Effector memory CD8-positive, alpha-beta T cell (primary cell): ENCODE data around the gene MARK4.
"Not testable (repeated sequence)": the region's sequence is repeated elsewhere in the genome, so short reads cannot be mapped to it uniquely, and the experiment has no call there.

Source experiments
- ATAC-seq: fragments of 150-1000 bp; cut with Tn5 transposase; replicated peaks from 2 replicates; pipeline ENCODE4 v1.10.0; 2021; ENCODE audit warnings: mild to moderate bottlenecking, moderate library complexity
- DNase-seq, 3 experiments: peaks; one replicate each; pipeline ENCODE4 v3.0.0; 2021
- H3K27ac Mint-ChIP-seq, 2 donors: one replicate each; pipeline ENCODE4 v1.8.0; 2022; ENCODE audit warnings: mild to moderate bottlenecking in 2 of 2, mixed read lengths in 2 of 2, moderate library complexity in 2 of 2
- H3K27me3 Mint-ChIP-seq, 2 donors: one replicate each; pipeline ENCODE4 v1.8.0; 2022; ENCODE audit warnings: mixed read lengths in 2 of 2
- H3K36me3 Mint-ChIP-seq: one replicate; pipeline ENCODE4 v1.8.0; 2022; ENCODE audit warnings: mild to moderate bottlenecking, moderate library complexity, mixed read lengths; ENCODE audit not compliant: insufficient read depth
- H3K4me1 Mint-ChIP-seq, 2 donors: one replicate each; pipeline ENCODE4 v1.8.0; 2022; ENCODE audit warnings: low read depth in 2 of 2, mixed read lengths in 2 of 2
- H3K4me3 Mint-ChIP-seq, 2 donors: one replicate each; pipeline ENCODE4 v1.8.0; 2022; ENCODE audit warnings: mild to moderate bottlenecking in 2 of 2, mixed read lengths in 2 of 2, moderate library complexity in 2 of 2
- H3K9me3 Mint-ChIP-seq, 2 donors: one replicate each; pipeline ENCODE4 v1.8.0; 2022; ENCODE audit warnings: mixed read lengths in 2 of 2

The MARK4 gene

DNA sequence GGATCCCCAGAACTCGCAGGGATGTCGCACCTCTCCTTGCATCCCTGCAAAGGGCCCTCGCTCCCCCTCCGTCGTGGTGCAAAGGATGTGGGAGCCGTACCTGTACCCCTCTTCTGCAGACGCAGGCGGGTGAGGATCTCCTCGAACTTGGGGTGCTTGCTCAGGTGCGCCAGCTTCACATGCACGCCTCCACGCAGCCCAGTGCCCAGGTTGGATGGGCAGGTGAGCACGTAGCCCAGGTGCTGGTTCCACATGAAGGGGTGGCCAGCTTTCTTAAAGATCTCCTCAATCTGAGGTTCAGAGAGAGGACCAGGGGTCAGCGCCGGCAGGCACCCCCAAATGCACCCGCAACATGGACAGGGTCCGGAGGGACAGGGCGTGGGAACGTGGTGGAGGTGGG is 56.3 kb downstream of the MARK4 start:
- DNase-seq: no peak
- H3K4me1 Mint-ChIP-seq: peaks cover 5 to 10% of the 10 kb centered on the region in 2 donors
- no peak for ATAC-seq
- no peak overlapping the region for H3K4me3 Mint-ChIP-seq
- H3K9me3 Mint-ChIP-seq: no peaks in the 10 kb centered on the region
- peak overlapping the region in 1 of 2 donors; percentile 65 for H3K27ac Mint-ChIP-seq
- H3K36me3 Mint-ChIP-seq: peaks cover 5% of the 10 kb centered on the region
- H3K27me3 Mint-ChIP-seq: peaks cover 5 to 12% of the 10 kb centered on the region in 2 donors

DNA sequence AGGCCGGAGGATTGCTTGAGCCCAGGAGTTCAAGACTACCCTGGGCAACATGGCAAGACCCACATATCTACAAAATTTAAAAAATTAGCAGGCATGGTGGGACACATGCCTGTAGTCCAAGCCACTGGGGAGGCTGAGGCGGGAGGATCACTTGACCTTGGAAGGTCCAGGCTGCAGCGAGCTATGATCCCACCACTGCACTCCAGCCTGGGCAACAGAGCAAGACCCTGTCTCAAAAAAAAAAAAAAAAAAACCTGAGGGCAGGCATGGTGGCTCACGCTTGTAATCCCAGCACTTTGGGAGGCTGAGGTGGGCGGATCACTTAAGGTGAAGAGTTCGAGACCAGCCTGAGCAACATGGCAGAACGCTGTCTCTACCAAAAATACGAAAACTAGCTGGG is 58.3 kb downstream of the MARK4 start:
- not testable (repeated sequence) for DNase-seq, H3K27ac Mint-ChIP-seq, ATAC-seq, H3K4me1 Mint-ChIP-seq, H3K9me3 Mint-ChIP-seq, H3K4me3 Mint-ChIP-seq, H3K36me3 Mint-ChIP-seq
- H3K27me3 Mint-ChIP-seq: peaks cover 16 to 24% of the 10 kb centered on the region in 2 donors

DNA sequence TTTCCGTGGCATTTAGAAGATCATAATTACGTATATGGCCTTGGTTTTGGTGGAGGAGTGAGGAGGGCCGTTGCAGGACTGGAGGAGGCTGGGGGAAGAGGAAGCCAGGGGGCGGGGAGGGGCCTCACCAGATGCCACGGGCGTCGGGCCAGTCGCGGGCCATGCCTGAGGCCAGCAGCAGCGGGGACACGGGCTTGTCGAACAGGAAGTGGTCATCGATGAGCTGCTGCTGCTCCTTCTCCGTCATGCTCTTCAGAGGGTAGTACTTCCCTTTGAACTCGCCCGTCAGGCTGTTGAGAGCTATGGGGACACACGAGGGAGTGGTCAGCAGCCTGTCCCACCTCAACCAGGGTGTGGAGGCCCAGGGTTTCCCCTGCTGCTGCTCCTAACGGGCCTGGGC is 60.5 kb downstream of the MARK4 start:
- Mint-ChIP-seq H3K36me3 (no peaks in the 10 kb centered on the region), H3K4me1 (peaks cover 0 to 2% of the 10 kb centered on the region in 2 donors), H3K27me3 (peaks cover 30 to 46% of the 10 kb centered on the region in 2 donors), H3K27ac (peak overlapping the region in 1 of 2 donors; percentile 60), H3K9me3 (no peaks in the 10 kb centered on the region), H3K4me3 (no peak overlapping the region)
- DNase-seq: no peak
- ATAC-seq: no peak

DNA sequence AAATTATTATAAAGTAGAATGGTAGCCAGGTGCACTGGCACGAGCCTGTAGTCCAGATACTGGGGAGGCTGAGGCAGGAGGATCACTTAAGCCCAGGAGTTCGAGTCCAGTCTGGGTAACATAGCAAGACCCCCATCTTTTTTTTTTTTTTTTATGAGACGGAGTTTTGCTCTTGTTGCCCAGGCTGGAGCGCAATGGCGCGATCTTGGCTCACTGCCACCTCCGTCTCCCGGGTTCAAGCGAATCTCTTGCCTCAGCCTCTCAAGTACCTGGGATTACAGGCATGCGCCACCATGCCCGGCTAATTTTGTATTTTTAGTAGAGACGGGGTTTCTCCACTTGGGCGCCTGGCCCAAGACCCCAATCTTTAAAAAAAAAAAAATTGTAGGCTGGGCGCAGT is 61.2 kb downstream of the MARK4 start:
- not testable (repeated sequence) for H3K36me3 Mint-ChIP-seq, DNase-seq, H3K4me1 Mint-ChIP-seq, ATAC-seq, H3K4me3 Mint-ChIP-seq, H3K9me3 Mint-ChIP-seq
- Mint-ChIP-seq H3K27me3 (peaks cover 36 to 53% of the 10 kb centered on the region in 2 donors), H3K27ac (peak overlapping the region in 1 of 2 donors; percentile 60)

DNA sequence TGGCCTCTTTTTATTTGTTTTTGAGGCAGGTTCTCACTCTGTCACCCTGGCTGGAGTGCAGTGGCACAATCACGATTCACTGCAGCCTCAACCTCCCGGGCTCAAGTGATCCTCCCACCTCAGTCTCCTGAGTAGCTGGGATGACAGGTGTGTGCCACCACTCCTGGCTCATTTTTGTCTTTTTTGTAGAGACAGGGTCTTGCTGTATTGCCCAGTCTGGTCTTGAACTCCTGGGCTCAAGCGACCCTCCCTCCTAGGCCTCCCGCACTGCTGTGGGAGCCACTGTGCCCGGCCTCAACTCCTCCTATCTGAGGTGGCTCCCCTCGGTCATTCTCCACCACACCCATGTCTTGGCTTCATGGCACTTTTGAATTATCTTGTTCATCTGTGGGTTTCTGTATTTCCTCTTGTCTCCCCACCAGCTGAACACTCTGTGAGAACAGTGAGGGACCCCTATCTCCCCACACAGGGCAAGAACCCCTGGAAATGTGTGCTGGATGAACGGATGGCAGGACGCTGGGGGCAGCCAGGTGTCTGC is 63.7 kb downstream of the MARK4 start:
- H3K27me3 Mint-ChIP-seq: peaks cover 53 to 68% of the 10 kb centered on the region in 2 donors
- no peaks in the 10 kb centered on the region for H3K9me3 Mint-ChIP-seq

DNA sequence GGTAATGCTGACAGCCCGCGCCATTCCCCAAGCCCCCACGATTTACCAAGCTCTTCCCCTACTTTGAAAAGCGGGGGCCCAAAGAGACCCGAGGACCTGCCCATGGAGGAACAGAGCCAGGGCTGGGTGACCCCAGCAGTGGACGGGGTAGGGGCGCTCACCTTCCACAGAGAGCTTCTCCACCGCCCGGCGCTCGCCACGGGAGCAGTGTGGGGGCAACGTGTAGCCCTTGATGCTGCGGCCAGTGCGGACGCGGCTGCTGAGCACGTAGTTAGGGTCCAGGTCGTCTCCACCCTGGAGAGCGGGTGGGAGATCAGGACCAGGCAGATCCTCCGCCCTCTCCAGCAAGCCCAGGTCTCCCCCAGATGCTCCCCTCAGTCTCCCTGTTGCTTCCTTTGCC is 64.2 kb downstream of the MARK4 start:
- Mint-ChIP-seq H3K4me1 (peaks cover 0 to 2% of the 10 kb centered on the region in 2 donors), H3K27ac (no peak overlapping the region), H3K27me3 (peaks cover 53 to 68% of the 10 kb centered on the region in 2 donors), H3K36me3 (no peaks in the 10 kb centered on the region), H3K9me3 (no peaks in the 10 kb centered on the region), H3K4me3 (no peak overlapping the region)
- no peak for DNase-seq
- no peak for ATAC-seq

More for the DNA sequence above, 63.7 kb downstream of the MARK4 start:
- Mint-ChIP-seq H3K27ac (no peak overlapping the region), H3K4me1 (peaks cover 0 to 2% of the 10 kb centered on the region in 2 donors), H3K36me3 (no peaks in the 10 kb centered on the region), H3K4me3 (no peak overlapping the region)
- ATAC-seq: no peak
- DNase-seq: no peak

DNA sequence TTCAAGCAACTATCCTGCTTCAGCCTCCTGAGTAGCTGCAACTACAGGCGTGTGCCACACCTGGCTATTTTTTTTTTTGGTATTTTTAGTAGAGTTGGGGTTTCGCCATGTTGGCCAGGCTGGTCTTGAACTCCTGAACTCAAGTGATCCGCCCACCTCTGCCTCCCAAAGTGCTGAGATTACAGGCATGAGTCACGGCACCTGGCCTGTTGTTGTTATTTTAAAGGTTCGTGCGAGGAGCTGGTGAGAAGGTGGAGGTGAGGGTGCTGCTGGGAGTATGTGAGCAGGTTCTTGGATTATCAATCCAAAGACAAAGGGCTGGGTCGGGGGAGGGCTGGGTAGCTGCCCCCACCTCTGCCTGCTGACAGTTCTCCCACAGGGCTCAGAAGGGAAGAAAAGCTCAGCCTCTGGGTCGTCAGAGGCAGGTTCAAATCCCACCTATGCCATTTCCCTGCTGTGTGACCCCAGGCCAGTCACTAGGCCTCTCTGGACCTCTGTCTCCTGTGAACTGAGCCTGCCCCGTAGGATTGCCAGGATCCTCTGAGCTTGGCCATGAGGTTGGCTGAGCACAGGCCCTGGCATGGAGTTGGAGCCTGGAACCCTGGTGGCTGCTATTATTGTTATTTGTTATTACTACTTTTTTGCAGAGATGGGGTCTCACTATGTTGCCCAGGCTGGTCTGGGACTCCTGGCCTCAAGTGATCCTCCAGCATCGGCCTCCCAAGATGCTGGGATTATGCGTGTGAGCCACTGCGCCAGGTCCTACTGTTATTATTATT is 70.1 kb downstream of the MARK4 start:
- H3K27ac Mint-ChIP-seq: no peak overlapping the region
- no peak for ATAC-seq
- no peaks in the 10 kb centered on the region for H3K9me3 Mint-ChIP-seq
- H3K4me1 Mint-ChIP-seq: peaks cover 0 to 5% of the 10 kb centered on the region in 2 donors
- peaks cover 60 to 69% of the 10 kb centered on the region in 2 donors for H3K27me3 Mint-ChIP-seq
- DNase-seq: no peak
- no peaks in the 10 kb centered on the region for H3K36me3 Mint-ChIP-seq
- no peak overlapping the region for H3K4me3 Mint-ChIP-seq

DNA sequence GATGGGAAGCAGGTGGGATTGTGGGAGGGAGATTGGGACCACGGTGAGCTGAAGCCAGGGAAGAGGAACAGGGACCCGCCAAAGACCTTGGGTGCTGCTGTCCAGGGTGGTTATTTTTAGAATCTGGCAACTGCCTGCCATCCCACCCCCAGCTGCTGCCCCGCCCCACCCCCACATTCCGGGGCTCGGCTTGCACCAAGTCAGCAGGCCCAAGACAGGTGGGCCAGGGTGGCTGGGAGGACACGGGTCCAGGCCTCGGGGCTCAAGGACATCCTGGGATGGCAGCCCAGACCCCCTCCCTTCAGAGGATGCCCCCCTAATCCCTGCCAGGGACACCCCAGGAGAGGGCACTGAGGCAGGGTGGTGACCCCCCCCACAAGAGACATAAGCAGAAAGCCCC is 70.8 kb downstream of the MARK4 start:
- no peaks in the 10 kb centered on the region for H3K9me3 Mint-ChIP-seq
- ATAC-seq: no peak
- H3K27me3 Mint-ChIP-seq: peaks cover 54 to 68% of the 10 kb centered on the region in 2 donors
- no peak overlapping the region for H3K4me3 Mint-ChIP-seq
- peaks cover 3% of the 10 kb centered on the region for H3K36me3 Mint-ChIP-seq
- no peak overlapping the region for H3K27ac Mint-ChIP-seq
- peaks cover 0 to 5% of the 10 kb centered on the region in 2 donors for H3K4me1 Mint-ChIP-seq
- no peak for DNase-seq

DNA sequence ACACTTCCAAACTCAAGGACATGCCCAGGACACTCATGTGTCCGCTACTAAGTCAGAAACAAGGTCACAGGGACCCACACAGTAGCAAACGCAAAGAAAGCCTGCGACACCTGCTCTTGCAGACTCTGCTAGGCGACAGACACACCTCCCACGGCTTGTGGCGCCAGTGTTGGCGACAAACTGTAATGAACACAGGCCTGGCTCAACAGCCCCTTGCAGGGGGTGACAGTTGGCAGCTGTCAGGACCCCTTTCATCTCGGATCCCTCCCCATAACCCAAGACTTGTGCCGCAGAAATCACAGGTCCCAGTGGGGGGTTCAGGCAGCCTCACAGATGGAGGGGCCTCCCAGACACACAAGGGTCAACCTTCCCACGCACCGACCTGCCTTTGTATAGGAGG is 71.2 kb downstream of the MARK4 start:
- Mint-ChIP-seq H3K4me3 (no peak overlapping the region), H3K36me3 (peaks cover 4% of the 10 kb centered on the region)

DNA sequence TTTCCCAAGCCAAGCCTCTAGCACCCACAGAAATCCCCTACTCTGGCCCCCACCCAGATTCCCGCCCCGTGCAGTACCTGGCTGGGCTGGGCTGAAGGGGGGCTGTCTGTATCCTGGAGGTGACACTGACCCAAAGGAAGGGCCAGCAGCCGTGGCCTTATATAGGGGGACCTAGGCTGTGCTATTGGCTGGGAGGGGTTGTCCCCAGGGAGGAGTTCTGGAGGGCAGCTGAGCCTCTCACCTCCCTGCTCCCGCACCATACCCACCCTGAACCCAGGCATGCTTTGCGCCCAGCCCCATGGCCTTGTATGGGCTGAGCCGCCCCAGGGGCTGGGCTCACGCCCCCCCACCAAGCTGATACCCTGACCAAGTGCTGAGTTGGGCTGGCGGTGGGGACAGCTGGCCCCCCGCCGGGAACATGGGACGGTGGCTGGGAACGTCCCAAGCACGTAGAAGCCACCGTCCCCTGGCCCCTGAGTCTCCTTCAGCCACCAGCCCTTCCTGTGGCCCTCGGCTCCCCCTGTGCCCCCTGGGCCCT is 71.7 kb downstream of the MARK4 start, which contains the start of gene CKM:
Gene CKM, minus strand, starts transcription at position 132 of the 538 bp plus-strand sequence. CDS start 3,162 bp downstream, outside the sequence.
- Mint-ChIP-seq H3K4me1 (peaks cover 0 to 5% of the 10 kb centered on the region in 2 donors), H3K27ac (no peak within 1 kb of the TSS), H3K36me3 (peaks cover 4% of the 10 kb centered on the region), H3K27me3 (peaks cover 46 to 59% of the 10 kb centered on the region in 2 donors), H3K9me3 (no peaks in the 10 kb centered on the region), H3K4me3 (no peak within 1 kb of the TSS)
- ATAC-seq (no peak), DNase-seq (no peak)

More for the DNA sequence above, 71.2 kb downstream of the MARK4 start:
- DNase-seq (no peak), ATAC-seq (no peak)
- H3K27ac Mint-ChIP-seq: no peak overlapping the region
- H3K4me1 Mint-ChIP-seq: peaks cover 0 to 5% of the 10 kb centered on the region in 2 donors
- H3K9me3 Mint-ChIP-seq: no peaks in the 10 kb centered on the region
- H3K27me3 Mint-ChIP-seq: peaks cover 51 to 64% of the 10 kb centered on the region in 2 donors

DNA sequence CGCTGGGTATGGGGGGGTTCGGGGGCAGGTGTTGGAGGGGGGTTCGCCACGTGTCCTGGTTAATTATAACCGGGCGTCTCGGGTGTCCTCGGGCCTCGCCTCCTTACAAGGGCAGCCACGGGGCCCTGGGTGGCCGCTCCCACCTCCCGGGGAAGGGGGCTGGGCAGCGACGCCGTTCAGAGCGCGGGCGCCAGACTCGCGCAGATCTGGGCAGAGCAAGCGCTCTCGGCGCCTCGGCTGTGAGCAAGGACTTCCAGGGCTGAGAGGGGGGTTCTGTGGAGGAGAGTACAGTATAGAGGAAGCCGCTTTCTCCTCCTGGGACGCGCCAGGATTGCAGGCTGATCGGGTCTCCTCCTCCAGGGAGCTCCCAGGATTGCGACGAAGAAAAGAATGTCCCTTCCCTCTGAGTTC is 72.6 kb downstream of the MARK4 start:
- no peak for ATAC-seq
- peaks cover 37 to 50% of the 10 kb centered on the region in 2 donors for H3K27me3 Mint-ChIP-seq
- no peaks in the 10 kb centered on the region for H3K9me3 Mint-ChIP-seq
- DNase-seq: no peak
- no peak overlapping the region for H3K27ac Mint-ChIP-seq
- no peak overlapping the region for H3K4me3 Mint-ChIP-seq
- H3K4me1 Mint-ChIP-seq: peaks cover 0 to 5% of the 10 kb centered on the region in 2 donors
- peaks cover 4% of the 10 kb centered on the region for H3K36me3 Mint-ChIP-seq

DNA sequence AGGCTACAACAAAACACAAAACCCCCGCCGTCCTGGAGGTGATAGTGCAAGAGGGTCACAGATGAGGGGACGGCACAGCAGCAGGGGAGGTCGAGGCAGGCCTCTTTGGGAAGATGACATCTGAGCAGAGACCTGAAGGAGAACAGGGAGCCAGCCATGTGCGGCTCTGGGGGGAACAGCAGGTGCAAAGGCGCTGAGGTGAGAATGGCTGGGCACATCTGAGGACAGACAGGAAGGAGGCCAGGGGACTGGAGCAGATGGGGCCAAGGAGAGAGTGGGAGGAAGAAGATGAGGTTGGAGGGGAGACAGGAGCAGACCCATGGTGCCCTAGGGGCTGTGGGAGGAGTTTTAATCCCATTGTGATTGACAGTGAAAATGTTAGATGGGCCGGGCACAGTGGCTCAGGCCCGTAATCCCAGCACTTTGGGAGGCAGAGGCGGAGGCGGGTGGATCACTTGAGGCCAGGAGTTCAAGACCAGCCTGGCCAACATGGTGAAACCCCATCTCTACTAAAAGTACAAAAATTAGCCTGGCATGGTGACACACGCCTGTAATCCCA is 73.4 kb downstream of the MARK4 start:
- Mint-ChIP-seq H3K27me3 (peaks cover 34 to 49% of the 10 kb centered on the region in 2 donors), H3K9me3 (no peaks in the 10 kb centered on the region), H3K4me3 (no peak overlapping the region), H3K27ac (no peak overlapping the region), H3K4me1 (peaks cover 0 to 5% of the 10 kb centered on the region in 2 donors), H3K36me3 (peaks cover 4% of the 10 kb centered on the region)
- DNase-seq (no peak), ATAC-seq (no peak)

DNA sequence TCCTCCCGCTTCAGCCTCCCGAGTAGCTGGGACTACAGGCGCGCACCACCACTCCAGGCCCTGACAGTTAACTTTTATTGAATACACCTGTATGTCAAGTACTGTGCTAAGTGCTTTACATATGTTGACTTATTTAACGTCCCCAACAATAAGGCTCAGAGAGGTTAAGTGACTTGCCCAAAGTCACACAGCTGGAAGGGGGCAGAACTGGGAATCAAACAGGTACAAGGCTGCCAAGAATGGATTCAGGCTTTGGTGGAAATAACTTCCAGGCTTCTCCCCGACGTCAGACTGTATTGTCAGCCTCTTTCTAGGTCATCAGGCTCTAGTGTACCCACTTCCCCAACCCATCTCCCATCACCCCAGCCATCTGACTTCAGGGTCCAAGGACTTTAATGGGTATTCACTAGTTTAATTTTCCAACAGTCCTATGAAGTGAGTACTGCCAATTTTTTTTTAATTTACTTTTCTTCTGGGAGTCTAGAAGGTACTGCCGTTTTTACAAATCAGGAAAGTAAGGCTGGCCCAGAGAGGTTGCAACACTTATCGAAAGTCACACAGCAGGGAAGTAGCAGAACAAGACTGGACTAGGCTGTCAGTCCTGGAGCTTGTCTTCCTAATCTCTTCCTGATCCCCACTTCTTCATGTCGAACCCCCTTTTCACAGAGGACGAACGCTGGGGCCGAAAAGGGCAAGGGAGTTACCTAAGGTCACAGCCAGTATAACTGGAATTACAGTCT is 76.5 kb downstream of the MARK4 start:
- H3K4me1 Mint-ChIP-seq: peaks cover 0 to 3% of the 10 kb centered on the region in 2 donors
- DNase-seq (no peak), ATAC-seq (no peak)
- H3K27me3 Mint-ChIP-seq: peaks cover 23 to 43% of the 10 kb centered on the region in 2 donors
- H3K4me3 Mint-ChIP-seq: no peak overlapping the region
- no peaks in the 10 kb centered on the region for H3K9me3 Mint-ChIP-seq
- H3K36me3 Mint-ChIP-seq: peaks cover 4% of the 10 kb centered on the region
- H3K27ac Mint-ChIP-seq: no peak overlapping the region
